H7 (cell line): ENCODE results near the gene SMPD2. TPM values are rescaled to one million over a fixed set of nuclear protein-coding genes. Genes with fewer than 3 reads are reported as not detected.
A peak's percentile ranks its signal among the peaks of the same experiment; 100 is the strongest.

Source experiments
- DNase-seq: peaks from one replicate; pipeline ENCODE4 v3.0.0; 2012
- H3K27me3 ChIP-seq: 2 replicates; pipeline ENCODE4 v1.6.0; 2011; ENCODE audit warnings: mild to moderate bottlenecking, low read length; ENCODE audit not compliant: control insufficient read depth, insufficient read depth
- H3K36me3 ChIP-seq: replicated peaks from 2 replicates; pipeline ENCODE4 v1.5.1; 2011; ENCODE audit warnings: low read length; ENCODE audit not compliant: control insufficient read depth, insufficient read depth
- H3K4me3 ChIP-seq: 2 replicates; pipeline ENCODE4 v1.5.1; 2011; ENCODE audit warnings: low read depth, mild to moderate bottlenecking, control low read depth, low read length, moderate library complexity; ENCODE audit not compliant: insufficient read depth
- total RNA-seq: library from RNA; depleted of rRNA; stranded (reverse); fragments of >200 nt; shearing (Covaris generic); gene quantifications from 2 replicates; pipeline ENCODE4 v1.2.3, GENCODE V29; 2014; rRNA removed

Gene SMPD2, protein sequence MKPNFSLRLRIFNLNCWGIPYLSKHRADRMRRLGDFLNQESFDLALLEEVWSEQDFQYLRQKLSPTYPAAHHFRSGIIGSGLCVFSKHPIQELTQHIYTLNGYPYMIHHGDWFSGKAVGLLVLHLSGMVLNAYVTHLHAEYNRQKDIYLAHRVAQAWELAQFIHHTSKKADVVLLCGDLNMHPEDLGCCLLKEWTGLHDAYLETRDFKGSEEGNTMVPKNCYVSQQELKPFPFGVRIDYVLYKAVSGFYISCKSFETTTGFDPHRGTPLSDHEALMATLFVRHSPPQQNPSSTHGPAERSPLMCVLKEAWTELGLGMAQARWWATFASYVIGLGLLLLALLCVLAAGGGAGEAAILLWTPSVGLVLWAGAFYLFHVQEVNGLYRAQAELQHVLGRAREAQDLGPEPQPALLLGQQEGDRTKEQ
- 11.3 and 13.2 TPM in 2 replicates for total RNA-seq

DNA sequence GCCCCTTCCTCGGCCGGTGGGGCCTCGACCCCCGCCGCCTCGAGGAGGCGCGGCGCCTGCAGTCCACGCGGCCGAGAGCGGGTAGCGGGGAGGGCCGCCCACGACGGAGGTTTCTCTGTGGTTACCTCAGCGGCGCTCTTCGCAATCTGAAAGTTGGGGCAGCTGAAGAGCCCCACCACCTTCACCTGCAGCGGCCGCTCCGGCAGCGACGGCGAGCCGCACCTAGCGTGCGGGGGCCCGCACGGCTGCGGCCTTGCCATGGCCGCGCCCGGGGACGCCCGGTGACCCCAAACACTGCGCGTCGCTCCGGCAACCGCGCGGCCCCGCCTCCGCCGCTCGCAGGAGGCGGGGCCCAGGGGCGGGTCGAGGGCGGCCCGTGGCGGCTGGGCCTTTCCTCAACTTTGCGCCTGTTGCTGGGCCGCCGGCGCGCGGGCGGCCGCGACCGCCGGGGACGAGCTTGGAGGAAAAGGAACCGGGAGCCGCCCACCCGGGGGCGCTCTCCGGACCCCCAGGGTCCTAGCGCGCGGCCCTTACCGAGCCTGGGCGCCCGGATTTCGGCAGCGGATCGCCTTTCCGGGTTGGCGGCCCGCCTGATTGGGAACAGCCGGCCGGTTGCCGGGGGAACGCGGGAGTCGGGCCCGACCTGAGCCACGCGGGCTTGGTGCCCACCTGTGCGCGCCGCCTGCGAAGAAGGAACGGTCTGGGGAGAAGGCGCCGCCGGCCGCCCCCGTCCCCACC lies at the start of gene SMPD2, which contains the start of gene PPIL6:
Gene SMPD2 (plus strand): TSS at position 394 of the 738 bp plus-strand sequence. CDS start 398 bp downstream, outside the sequence.
Gene PPIL6 (minus strand): TSS at position 298 of the 738 bp plus-strand sequence. CDS start 38 bp downstream, at position 260.
- Histone ChIP-seq H3K4me3 (peak within 1 kb of the TSS; percentile 91), H3K27me3 (peaks cover 4% of the 10 kb centered on the region; the same call in 1 of the 2 replicates), H3K36me3 (peaks cover 22% of the 10 kb centered on the region)
- DNase-seq, result peak; percentile 99

DNA sequence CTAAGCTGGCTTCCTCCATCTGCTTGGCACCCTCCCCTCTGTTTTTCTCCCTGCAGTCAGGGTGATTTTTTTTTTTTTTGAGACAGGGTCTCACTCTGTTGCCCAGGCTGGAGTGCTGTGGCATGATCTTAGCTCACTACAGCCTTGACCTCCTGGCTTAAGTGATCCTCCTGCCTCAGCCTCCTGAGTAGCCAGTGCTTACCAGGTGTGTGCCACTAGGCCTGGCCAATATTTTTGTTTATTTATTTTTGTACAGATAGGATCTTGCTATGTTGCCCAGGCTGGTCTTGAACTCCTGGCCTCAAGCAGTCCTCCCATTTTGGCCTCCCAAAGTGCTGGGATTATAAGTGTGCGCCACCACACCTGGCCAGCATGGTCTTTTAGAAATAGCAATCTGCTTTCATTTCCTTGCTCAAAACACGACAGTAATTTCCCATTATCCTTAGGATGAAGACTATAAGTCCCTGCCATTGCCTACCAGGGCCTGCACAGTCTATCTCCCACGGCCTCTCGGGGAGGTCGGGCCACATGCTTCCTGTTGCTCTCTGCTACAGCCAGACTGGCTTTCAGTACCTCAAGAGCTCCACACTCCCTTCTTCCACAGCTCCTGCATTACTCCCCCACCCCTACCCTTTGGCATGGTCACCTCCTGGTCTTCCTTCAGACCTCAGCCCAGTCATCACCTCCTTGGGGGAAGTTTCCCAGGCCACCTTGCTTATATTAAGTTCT lies 47.2 kb upstream of the SMPD2 start:
- Histone ChIP-seq H3K27me3 (no peaks in the 10 kb centered on the region), H3K4me3 (no peak overlapping the region), H3K36me3 (no peaks in the 10 kb centered on the region)
- DNase-seq, result no peak

DNA sequence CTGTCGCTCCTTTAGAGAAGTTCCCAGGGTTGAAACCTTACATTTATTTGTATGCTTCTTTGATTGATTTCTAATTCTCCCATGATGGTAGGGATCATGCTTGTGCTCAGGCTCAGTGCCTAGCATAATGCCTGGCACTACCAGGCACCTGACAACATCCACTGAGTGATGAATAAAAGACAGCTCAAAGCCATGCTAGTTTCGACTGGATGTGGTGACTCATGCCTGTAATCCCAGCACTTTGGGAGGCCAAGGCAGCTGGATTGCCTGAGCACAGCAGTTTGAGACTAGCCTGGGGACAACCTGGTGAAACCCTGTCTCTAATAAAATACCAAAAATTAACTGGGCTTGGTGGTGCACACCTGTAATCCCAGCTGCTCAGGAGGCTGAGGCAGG lies 46.6 kb upstream of the SMPD2 start:
- H3K36me3 ChIP-seq, result no peaks in the 10 kb centered on the region
- DNase-seq, result no peak
- no peaks in the 10 kb centered on the region for H3K27me3 ChIP-seq
- H3K4me3 ChIP-seq, result no peak overlapping the region

DNA sequence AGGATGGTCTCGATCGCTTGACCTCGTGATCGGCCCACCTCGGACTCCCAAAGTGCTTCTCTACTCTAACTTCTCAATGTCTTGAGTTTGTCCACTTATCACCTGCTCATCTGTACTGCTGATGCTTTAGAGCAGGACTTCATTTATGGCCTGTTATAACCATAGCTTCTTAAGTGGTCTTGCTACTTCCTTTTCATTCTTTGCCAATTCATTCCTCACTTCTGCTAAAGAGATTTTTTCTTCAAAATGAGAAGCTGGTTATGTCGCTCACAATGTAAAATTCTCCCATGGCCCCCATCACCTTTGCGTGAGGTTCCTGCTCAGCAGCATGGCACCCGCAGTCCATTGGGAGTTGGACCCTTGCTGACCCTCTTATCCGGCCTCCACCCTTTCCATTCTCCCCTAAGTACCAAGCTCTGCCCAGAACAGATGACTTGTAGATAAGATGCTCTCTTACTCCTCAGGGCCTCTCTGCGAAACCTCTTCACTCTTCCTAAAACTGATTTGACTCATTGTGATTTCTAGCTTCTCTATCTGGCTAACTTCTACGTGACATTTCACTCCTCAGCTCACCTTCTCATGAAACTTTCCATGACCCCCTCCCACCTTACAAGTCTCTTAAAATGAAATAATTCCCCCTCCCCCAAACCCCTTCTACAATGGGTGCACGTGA lies 44.3 kb upstream of the SMPD2 start:
- DNase-seq, result no peak
- no peaks in the 10 kb centered on the region for H3K27me3 ChIP-seq
- no peak overlapping the region for H3K4me3 ChIP-seq
- H3K36me3 ChIP-seq, result no peaks in the 10 kb centered on the region

DNA sequence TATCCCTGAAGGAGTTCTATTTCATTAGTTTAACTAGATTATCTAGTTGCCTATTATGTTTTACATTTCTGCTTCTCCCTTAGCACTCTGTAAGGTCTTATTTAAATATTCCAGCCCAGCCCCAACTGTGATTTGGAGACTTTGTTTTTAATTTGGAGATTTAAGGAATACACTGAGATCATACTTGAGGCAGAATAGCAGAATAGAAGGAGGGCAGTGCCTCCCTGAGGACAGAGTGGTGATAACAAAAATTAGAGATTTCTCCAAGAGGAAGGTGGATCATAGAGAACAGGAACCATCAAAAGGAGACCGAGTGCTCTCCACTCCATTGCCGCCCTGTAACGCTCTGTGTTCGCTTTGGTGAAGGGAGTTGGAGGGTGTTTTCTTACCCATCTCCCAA lies 43.5 kb upstream of the SMPD2 start:
- peak; percentile 53 for DNase-seq
- H3K4me3 ChIP-seq, result no peak overlapping the region
- H3K36me3 ChIP-seq, result no peaks in the 10 kb centered on the region
- no peaks in the 10 kb centered on the region for H3K27me3 ChIP-seq

DNA sequence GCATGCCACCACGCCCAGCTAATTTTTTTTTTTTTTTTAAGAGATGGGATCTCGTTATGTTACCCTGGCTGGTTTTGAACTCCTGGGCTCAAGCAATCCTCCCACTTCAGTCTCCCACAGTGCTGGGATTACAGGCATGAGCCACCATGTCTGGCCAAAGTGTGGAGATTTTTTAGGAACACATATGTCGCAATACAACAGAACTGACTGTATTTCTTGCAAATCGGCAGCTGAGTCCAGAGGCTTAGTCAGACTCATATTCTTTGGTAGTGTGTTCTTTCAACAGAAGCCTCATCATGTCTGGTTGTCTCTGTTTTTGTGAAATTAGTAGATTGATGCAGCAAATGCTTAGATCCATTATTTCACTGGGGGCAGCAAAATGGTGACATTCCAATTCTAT lies 34.3 kb upstream of the SMPD2 start:
- Histone ChIP-seq H3K36me3 (no peaks in the 10 kb centered on the region), H3K27me3 (no peaks in the 10 kb centered on the region), H3K4me3 (no peak overlapping the region)
- no peak for DNase-seq

DNA sequence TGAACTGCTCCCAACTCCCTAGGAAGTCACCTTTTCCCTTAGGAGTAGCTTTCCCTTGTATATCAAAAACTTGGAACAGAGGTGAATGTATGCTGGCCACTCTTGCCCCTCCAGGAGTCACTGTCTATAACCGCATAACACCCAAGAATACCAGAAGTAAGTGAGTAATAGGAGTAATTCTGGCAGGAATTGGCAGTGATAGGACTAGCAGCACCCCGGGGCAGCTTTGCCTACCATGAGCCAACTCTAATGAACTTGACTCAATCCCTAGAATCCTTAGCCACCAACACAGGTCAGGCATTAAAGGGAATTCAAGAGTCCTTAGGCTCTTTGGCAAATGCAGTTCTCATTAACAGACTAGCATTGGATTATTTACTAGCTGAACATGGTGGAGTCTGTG lies 29.5 kb upstream of the SMPD2 start:
- H3K4me3 ChIP-seq, result no peak overlapping the region
- no peaks in the 10 kb centered on the region for H3K27me3 ChIP-seq
- DNase-seq, result no peak
- no peaks in the 10 kb centered on the region for H3K36me3 ChIP-seq

DNA sequence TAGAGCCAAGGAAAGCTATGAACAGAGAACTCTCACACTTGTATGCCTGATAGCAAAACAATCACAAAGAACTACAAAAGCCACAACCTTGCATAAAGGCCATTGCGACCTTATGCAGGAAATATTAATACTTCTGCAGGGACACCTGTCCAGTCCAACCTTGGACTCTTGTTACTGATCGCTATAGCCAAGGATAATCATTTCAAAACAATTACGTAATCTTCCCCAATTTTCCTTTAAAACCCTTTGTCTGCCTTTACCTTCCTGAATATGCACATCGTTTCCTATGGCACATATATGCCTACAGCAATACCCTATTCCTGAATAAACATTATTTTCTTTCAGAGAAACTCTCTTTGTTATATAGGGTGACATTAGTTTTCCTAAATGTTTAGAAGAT lies 22.9 kb upstream of the SMPD2 start:
- no peaks in the 10 kb centered on the region for H3K27me3 ChIP-seq
- H3K4me3 ChIP-seq, result no peak overlapping the region
- DNase-seq, result no peak
- no peaks in the 10 kb centered on the region for H3K36me3 ChIP-seq

DNA sequence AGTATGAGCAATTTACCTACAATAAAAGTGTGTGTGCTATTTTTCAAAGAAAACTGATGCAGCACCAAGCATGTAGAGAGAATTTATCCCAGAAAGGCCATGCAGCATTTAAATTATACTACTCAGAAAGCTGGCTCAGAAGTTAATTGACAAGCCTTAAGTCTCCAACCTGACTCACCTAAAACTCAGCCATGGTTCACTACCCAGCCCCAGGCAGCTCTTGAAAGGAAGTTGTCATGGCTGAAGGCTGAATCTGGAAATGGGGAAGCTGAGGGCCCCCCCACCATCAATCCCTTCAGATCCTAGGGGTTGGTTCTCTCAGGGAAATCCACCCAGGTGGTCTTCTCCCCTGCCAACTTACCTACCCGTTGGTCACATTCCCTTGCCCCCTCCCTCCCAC lies 19.8 kb upstream of the SMPD2 start:
- Histone ChIP-seq H3K4me3 (no peak overlapping the region), H3K27me3 (no peaks in the 10 kb centered on the region), H3K36me3 (no peaks in the 10 kb centered on the region)
- DNase-seq, result no peak

DNA sequence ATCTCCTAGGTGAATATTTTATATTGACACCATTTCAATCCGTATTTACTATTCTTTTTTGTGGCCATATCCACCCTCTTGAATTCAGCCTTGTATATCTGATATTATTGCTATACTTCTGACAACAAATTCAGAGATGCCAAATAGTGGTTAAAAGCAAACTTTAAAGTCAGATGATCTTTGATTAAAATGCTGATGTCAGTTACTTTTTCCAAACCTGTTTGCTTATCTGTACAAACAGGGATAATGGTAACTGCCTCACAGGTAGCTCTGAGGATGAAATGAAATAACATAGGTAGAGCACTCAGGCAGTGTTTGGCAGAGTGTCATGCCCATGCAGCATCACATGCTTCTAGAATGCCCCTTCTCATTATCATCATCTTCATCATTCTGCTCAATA lies 19.3 kb upstream of the SMPD2 start:
- H3K4me3 ChIP-seq, result no peak overlapping the region
- H3K27me3 ChIP-seq, result no peaks in the 10 kb centered on the region
- no peaks in the 10 kb centered on the region for H3K36me3 ChIP-seq
- DNase-seq, result no peak

DNA sequence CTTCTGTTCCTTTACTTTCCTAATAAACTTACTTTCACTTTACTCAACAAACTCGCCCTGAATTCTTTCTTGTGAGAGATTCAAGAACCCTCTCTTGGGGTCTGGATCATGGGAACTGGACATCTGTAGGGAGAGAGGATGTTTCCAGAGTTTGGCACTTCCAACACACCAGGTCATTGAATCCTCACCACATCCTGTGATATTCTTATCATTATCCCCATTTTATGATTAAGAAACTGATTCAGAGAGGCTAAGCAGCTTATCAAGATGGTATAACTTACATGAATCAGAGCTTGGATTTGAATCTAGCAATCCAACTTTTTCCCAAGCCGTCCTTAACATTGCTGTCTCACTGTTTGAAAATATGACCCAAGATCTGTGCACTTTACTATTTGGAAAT lies 15.6 kb upstream of the SMPD2 start:
- H3K27me3 ChIP-seq, result no peaks in the 10 kb centered on the region
- no peak overlapping the region for H3K4me3 ChIP-seq
- no peaks in the 10 kb centered on the region for H3K36me3 ChIP-seq
- DNase-seq, result no peak

DNA sequence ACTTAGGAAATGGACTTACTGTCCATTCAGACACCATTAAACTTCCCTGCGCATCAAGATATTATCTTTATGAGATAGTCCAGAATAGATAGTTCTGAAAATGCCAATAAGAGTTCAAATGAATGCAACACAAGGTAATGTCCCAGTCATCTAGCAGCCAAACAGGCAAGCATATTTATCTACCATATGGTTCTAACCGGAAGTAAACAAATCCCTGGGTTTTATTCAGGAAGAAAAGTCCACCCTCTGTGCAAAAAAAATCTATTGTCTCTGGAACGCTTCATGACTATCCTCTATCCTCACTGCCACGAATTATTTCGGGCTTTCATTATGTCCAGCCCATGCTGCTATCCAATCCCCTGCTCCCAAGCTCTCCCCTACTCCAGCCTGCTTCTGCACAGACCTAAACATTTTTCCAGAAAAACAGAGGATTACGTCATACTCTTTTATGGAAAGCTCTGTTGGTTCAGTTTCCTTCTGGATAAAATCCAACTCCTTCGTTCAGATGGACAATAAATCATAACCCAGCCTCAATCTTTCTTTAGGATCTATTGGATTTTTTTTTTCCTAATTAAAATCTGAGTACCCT lies 11.5 kb upstream of the SMPD2 start:
- Histone ChIP-seq H3K27me3 (no peaks in the 10 kb centered on the region), H3K36me3 (no peaks in the 10 kb centered on the region), H3K4me3 (no peak overlapping the region)
- DNase-seq, result no peak

DNA sequence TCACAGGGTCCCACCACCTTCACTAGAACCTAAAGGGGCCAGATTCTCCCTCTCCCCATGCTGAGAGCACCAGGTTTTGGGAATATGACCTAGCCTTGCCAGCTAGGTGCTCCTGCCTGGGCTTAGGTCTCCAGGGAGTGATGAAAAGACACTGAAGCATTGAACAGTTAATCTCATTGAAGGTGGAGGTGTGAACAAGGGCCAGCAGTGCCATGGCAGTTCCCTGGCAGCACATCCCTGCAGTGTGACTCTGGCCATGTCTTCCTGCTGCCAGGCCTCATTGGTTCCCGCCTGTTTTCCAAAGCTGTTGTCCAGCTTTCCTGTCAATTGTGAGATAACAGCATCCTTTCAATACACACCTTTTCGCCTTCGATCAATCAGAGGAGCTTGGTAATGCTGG lies 11.0 kb upstream of the SMPD2 start:
- Histone ChIP-seq H3K4me3 (no peak overlapping the region), H3K27me3 (no peaks in the 10 kb centered on the region), H3K36me3 (no peaks in the 10 kb centered on the region)
- no peak for DNase-seq

DNA sequence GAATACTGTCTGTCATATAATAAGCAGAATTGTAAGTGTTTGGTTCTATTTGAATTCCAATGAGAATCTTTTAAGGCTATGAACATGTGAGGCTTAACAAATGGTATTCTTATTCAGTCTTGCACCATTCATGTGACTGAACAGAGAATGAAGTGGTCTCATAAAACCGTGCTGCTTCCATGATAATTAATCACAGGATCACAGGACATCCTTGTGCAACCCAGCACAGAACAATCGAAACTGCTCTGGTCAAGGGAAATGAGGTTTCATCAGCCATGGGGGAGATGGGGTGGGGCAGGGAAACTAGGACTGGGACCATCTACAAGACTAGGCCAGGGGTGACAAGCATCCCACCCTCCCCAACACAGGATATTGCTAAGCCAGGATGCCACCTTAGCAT lies 6.1 kb upstream of the SMPD2 start:
- no peak overlapping the region for H3K4me3 ChIP-seq
- peaks cover under 1% of the 10 kb centered on the region; the same call in 1 of the 2 replicates for H3K27me3 ChIP-seq
- no peaks in the 10 kb centered on the region for H3K36me3 ChIP-seq
- no peak for DNase-seq
